Esophagus (tissue), 2 donors: ENCODE results near the gene POM121C. TPM values are rescaled to one million over a fixed set of nuclear protein-coding genes. Genes with fewer than 3 reads are reported as not detected.
"Not testable (repeated sequence)": the region's sequence is repeated elsewhere in the genome, so short reads cannot be mapped to it uniquely, and the experiment has no call there.

Experiments
- H3K27ac ChIP-seq, 2 donors: one replicate each; pipeline ENCODE4 v1.5.1; 2013; ENCODE audit warnings: low read depth in 2 of 2, mild to moderate bottlenecking in 2 of 2, inconsistent platforms in 1 of 2, low read length in 1 of 2, moderate library complexity in 1 of 2
- H3K27me3 ChIP-seq, 2 donors: one replicate each; pipeline ENCODE4 v1.6.1; 2013; ENCODE audit warnings: low read length in 2 of 2, control low read depth in 1 of 2, mild to moderate bottlenecking in 1 of 2; ENCODE audit not compliant: insufficient read depth in 2 of 2, control insufficient read depth in 1 of 2
- H3K36me3 ChIP-seq, 2 donors: one replicate each; pipeline ENCODE4 v1.6.1; 2013; ENCODE audit warnings: low read length in 1 of 2; ENCODE audit not compliant: control insufficient read depth in 2 of 2, insufficient read depth in 2 of 2
- H3K4me1 ChIP-seq, 2 donors: one replicate each; pipeline ENCODE4 v1.6.1; 2013; ENCODE audit warnings: low read length in 1 of 2; ENCODE audit not compliant: control insufficient read depth in 2 of 2, insufficient read depth in 2 of 2
- H3K4me3 ChIP-seq, 2 donors: one replicate each; pipeline ENCODE4 v1.5.1; 2013; ENCODE audit warnings: low read length in 2 of 2, mild to moderate bottlenecking in 2 of 2, low read depth in 1 of 2, moderate library complexity in 1 of 2
- H3K9me3 ChIP-seq, 2 donors: one replicate each; pipeline ENCODE4 v1.6.1; 2013; ENCODE audit warnings: mild to moderate bottlenecking in 2 of 2, low read depth in 1 of 2, low read length in 1 of 2, moderate library complexity in 1 of 2; ENCODE audit not compliant: control insufficient read depth in 2 of 2, insufficient read depth in 1 of 2
- WGBS, 2 donors: extraction: QIAGEN DNeasy Blood & Tissue Kit; methylation state at CpG; one replicate each; pipeline ENCODE4 v1.1.7; 2013; 5-methylcytosine and 5-hydroxymethylcytosine counted together
- polyA plus RNA-seq, 2 donors: library from polyadenylated mRNA; stranded (reverse); fragments of 200-250 nt; gene quantifications; one replicate each; pipeline ENCODE4 v1.2.3, GENCODE V29; 2013
- donor health status: healthy with polysubstance abuse.
- donor health status: Bipolar disorder and iron deficiency.

Gene POM121C
- polyA plus RNA-seq = 10 to 100 TPM in 1 of 2 donors, 1 to 10 TPM in 1; 9.9 to 12.5 TPM

DNA sequence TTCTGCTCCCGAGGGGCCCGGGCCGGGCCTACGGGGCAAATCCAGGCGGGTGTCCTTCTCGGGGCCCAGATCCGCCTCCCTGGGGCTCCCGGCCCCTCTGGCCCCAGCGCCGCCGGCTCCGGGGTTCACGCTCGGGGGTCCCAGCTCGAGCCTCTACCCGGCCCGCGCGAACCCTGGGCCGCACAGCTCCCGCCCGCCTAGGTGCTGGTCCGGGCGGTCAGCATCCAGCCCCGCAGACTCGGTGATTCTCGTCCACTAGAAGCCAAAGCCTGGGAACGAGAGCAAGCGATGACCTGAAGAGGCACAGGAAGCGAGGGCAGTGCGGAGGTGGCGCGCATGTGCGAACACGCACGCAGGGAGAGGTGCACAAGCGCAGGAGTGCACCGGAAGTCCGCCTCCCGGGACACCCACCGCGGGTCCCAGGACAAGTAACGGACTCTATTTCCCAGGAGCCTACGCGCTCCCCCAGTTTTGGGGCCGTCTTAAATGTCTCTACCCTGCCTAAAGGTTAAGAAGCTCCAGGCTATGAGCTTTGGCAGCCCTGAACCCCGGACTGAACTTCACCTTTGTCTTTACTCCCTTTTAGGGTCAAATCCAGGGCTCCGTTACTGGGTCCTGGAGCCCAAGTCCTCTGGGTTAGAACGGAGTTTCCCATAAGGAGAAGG, at the start of gene POM121C:
Gene POM121C (minus strand): TSS at position 321 of the 665 bp plus-strand sequence. CDS start 44,803 bp downstream, outside the sequence.
- WGBS, 2 donors = 0 to 1% methylated on average over 35 to 49 of the region's 49 CpGs

DNA sequence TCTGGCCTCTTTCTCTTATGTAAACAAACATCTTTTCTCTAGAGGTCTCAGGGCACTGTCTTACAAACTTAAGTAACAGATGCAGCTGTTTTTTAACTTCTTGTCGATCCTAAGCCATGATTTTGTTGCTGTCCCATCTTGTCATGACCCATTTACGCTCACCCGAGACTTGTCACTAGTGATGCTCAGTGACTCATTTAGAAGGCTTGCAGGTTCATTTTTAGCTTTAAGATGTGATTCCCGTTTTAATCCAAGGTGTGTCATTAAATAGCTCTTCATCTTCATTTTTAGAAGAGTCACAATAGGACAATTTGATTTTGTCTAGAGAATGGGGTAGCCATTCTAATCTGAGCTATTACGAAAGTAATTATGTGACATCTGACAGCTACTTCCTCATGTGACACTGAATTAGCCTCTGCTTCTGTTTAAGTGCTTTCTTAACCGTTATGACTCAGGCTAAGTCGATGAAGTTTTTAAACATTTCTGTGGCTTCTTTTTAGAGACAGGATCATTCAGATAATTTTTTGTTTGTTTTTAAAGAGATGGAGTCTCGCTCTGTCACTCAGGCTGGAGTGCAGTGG, 48.7 kb upstream of the POM121C start:
- Histone ChIP-seq H3K36me3 (peaks cover 0 to 14% of the 10 kb centered on the region in 2 donors), H3K9me3 (no peaks in the 10 kb centered on the region), H3K4me1 (no peaks in the 10 kb centered on the region), H3K4me3 (no peak overlapping the region), H3K27me3 (no peaks in the 10 kb centered on the region), H3K27ac (no peak overlapping the region)
- 49 to 53% methylated on average over 8 of the region's 8 CpGs for WGBS, 2 donors

More for the DNA sequence above, at the start of gene POM121C:
- Histone ChIP-seq H3K4me3 (peak within 1 kb of the TSS; percentile 74 to 87), H3K27ac (peak within 1 kb of the TSS; percentile 80 to 87)
- H3K9me3 ChIP-seq, H3K27me3 ChIP-seq, H3K36me3 ChIP-seq, H3K4me1 ChIP-seq: not testable (repeated sequence)

GRCh38 chr7:75533926-75534325, 47.8 kb upstream of the POM121C start:
- WGBS, 2 donors = 92 to 93% methylated on average over 6 of the region's 6 CpGs
- no peaks in the 10 kb centered on the region for H3K4me1 ChIP-seq
- H3K27me3 ChIP-seq = no peaks in the 10 kb centered on the region
- H3K36me3 ChIP-seq = peaks cover 0 to 14% of the 10 kb centered on the region in 2 donors
- no peak overlapping the region for H3K27ac ChIP-seq
- no peaks in the 10 kb centered on the region for H3K9me3 ChIP-seq
- no peak overlapping the region for H3K4me3 ChIP-seq

GRCh38 chr7:75532639-75533038, 46.5 kb upstream of the POM121C start:
- Histone ChIP-seq H3K27me3 (no peaks in the 10 kb centered on the region), H3K27ac (no peak overlapping the region), H3K4me1 (no peaks in the 10 kb centered on the region), H3K4me3 (no peak overlapping the region), H3K9me3 (no peaks in the 10 kb centered on the region), H3K36me3 (peaks cover 0 to 11% of the 10 kb centered on the region in 2 donors)
- WGBS, 2 donors = 95 to 96% methylated on average over 4 of the region's 4 CpGs

GRCh38 chr7:75531359-75531821, 45.3 kb upstream of the POM121C start:
- Histone ChIP-seq H3K27me3 (no peaks in the 10 kb centered on the region), H3K4me3 (no peak overlapping the region), H3K9me3 (no peaks in the 10 kb centered on the region), H3K4me1 (peaks cover 0 to 7% of the 10 kb centered on the region in 2 donors), H3K36me3 (no peaks in the 10 kb centered on the region), H3K27ac (no peak overlapping the region)
- WGBS, 2 donors = 52 to 53% methylated on average over 6 of the region's 6 CpGs

GRCh38 chr7:75527224-75527722, 41.2 kb upstream of the POM121C start:
- H3K4me3 ChIP-seq = peak overlapping the region; percentile 97 to 100
- not testable (repeated sequence) for H3K9me3 ChIP-seq, H3K27me3 ChIP-seq, H3K36me3 ChIP-seq, H3K4me1 ChIP-seq
- WGBS, 2 donors = 0 to 1% methylated on average over 33 to 37 of the region's 37 CpGs
- peak overlapping the region; percentile 88 to 93 for H3K27ac ChIP-seq

DNA sequence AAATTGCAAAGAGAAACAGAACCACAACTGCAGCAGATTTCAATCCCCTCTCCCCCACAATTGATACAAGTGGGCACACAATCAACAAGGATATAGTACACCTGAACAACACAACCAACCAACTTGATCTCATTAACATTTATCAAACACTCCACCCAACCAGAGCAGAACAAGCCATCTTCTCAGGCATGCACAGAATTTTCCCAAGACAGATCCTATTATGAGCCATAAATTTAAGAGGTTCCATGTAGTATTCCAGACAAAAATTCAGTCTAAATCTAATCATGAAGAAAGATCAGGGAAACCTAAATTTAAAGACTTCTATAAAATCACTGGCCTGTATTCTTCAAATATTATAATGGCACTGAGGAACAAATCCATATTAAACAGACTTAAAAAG, 35.6 kb upstream of the POM121C start:
- not testable (repeated sequence) for H3K27ac ChIP-seq, H3K9me3 ChIP-seq, H3K27me3 ChIP-seq, H3K4me3 ChIP-seq, H3K4me1 ChIP-seq, H3K36me3 ChIP-seq

GRCh38 chr7:75518842-75519241, 32.7 kb upstream of the POM121C start:
- 77 to 80% methylated on average over 2 of the region's 2 CpGs for WGBS, 2 donors
- H3K9me3 ChIP-seq, H3K4me1 ChIP-seq, H3K27ac ChIP-seq, H3K27me3 ChIP-seq, H3K36me3 ChIP-seq, H3K4me3 ChIP-seq: not testable (repeated sequence)

GRCh38 chr7:75509033-75509432, 22.9 kb upstream of the POM121C start:
- H3K4me1 ChIP-seq, H3K4me3 ChIP-seq, H3K27ac ChIP-seq, H3K9me3 ChIP-seq, H3K36me3 ChIP-seq, H3K27me3 ChIP-seq: not testable (repeated sequence)
- 90 to 91% methylated on average over 2 of the region's 4 CpGs for WGBS, 2 donors

GRCh38 chr7:75492020-75492419, 5.9 kb upstream of the POM121C start, which contains the start of gene SPDYE5:
TSS of gene SPDYE5 (plus strand) at chr7:75492320. CDS start at chr7:75494048, 1,728 bp downstream.
- not testable (repeated sequence) for H3K27me3 ChIP-seq, H3K4me1 ChIP-seq, H3K4me3 ChIP-seq, H3K27ac ChIP-seq, H3K9me3 ChIP-seq, H3K36me3 ChIP-seq
- 78 to 81% methylated on average over 5 of the region's 6 CpGs for WGBS, 2 donors
